GM12872 (cell line): ENCODE measurements around the gene URAD.
A peak's percentile ranks its signal among the peaks of the same experiment; 100 is the strongest.

Source experiments
- CTCF ChIP-seq: IDR thresholded peaks from 3 replicates; pipeline ENCODE4 v1.5.1; 2011; ENCODE audit warnings: low read depth, mild to moderate bottlenecking, low read length, moderate library complexity; ENCODE audit not compliant: insufficient read depth

Gene URAD

GRCh38 chr13:27962982-27963381, 25.5 kb downstream of the URAD start:
- no peak for TF ChIP-seq CTCF

- no peak for TF ChIP-seq CTCF
These were observed 26.2 kb downstream of the URAD start for GRCh38 chr13:27962128-27962841.

- TF ChIP-seq CTCF = no peak
These were observed 27.0 kb downstream of the URAD start for GRCh38 chr13:27961227-27962085.

GRCh38 chr13:27960362-27961226, 27.9 kb downstream of the URAD start:
- TF ChIP-seq CTCF = peak; percentile 64

- no peak for TF ChIP-seq CTCF
These were observed 28.5 kb downstream of the URAD start for GRCh38 chr13:27959976-27960361.

- no peak for TF ChIP-seq CTCF
These were observed 31.8 kb downstream of the URAD start for GRCh38 chr13:27956576-27957300.
